Measurements from ENCODE around the gene SLC4A4. TPM values are rescaled to one million over a fixed set of nuclear protein-coding genes. Genes with fewer than 3 reads are reported as not detected.

Gene SLC4A4
- total RNA-seq, 1 experiment from 2014 or later: 0.92 TPM

DNA sequence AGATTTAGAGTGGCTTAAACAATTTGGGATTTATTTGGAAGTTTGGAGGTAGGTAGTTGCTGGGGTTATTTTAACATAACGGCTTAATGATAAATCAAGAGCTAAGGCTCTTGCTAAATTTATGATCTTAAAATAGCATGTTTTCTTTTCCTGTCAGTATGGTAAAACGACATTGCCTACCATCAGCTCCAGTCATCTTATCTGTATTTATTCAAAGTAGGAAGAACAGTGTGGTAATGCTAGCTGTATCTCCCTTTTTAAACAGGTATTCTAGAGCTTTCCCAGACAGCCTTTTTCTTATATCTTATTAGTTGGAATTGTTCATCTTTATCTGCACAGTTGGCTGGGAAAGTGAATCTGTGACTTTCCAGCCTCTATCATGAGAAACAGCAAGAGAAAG lies 110.2 kb downstream of the SLC4A4 start:
- H3K4me1 ChIP-seq (ENCODE audit: insufficient read depth, low read length): no peaks in the 10 kb centered on the region
- no peak for DNase-seq

More for the DNA sequence above, 110.2 kb downstream of the SLC4A4 start:
- H3K4ac ChIP-seq (ENCODE audit: low read depth, low read length): no peak overlapping the region
- no peaks in the 10 kb centered on the region for H3K9me3 ChIP-seq (ENCODE audit: control insufficient read depth, low read depth, low read length)
- no peaks in the 10 kb centered on the region for H3K79me1 ChIP-seq (ENCODE audit: insufficient read depth, low read depth, low read length, poor library complexity, severe bottlenecking)
- H3K9me3 Mint-ChIP-seq: no peaks in the 10 kb centered on the region
- H4K20me1 ChIP-seq (ENCODE audit: control insufficient read depth, insufficient read depth, insufficient read length): no peaks in the 10 kb centered on the region
- H3K14ac ChIP-seq (ENCODE audit: insufficient read depth, low read length): no peak overlapping the region
- H3K4me3 Mint-ChIP-seq: no peak overlapping the region
- no peaks in the 10 kb centered on the region for H3K36me3 Mint-ChIP-seq (ENCODE audit: insufficient read depth in 1 of 3, low read depth in 3 of 3)
- H3K27ac ChIP-seq (ENCODE audit: insufficient read length, low read depth, low read length): no peak overlapping the region
- H3K9ac ChIP-seq (ENCODE audit: extremely low read depth, insufficient read length, low read length): no peak overlapping the region
- no peak overlapping the region for H2BK5ac ChIP-seq (ENCODE audit: insufficient read length, low read length)
- WGBS (ENCODE audit: extremely low coverage, insufficient read length, low lambda C conversion rate): no CpG with 5 or more reads among the region's 2 CpGs
- no peaks in the 10 kb centered on the region for H3K27me3 Mint-ChIP-seq (ENCODE audit: low read depth)
- no peak overlapping the region for H4K5ac ChIP-seq (ENCODE audit: insufficient read length, low read depth, low read length)
- H2AK5ac ChIP-seq (ENCODE audit: insufficient read length, low read length): no peak overlapping the region
- H2BK12ac ChIP-seq (ENCODE audit: insufficient read length, low read depth, low read length): no peak overlapping the region
- H3K56ac ChIP-seq (ENCODE audit: insufficient read length, low read depth, low read length): no peak overlapping the region
- H2BK15ac ChIP-seq (ENCODE audit: low read depth, low read length): no peak overlapping the region
- no peak overlapping the region for H4K91ac ChIP-seq (ENCODE audit: insufficient read length, low read depth, low read length)
- TF ChIP-seq CTCF (conservative IDR thresholded peaks at IDR 0.05): no peak
- H2BK120ac ChIP-seq (ENCODE audit: low read depth, low read length, poor library complexity, severe bottlenecking): no peak overlapping the region
- H3K23me2 ChIP-seq (ENCODE audit: insufficient read length, low read depth, low read length, poor library complexity, severe bottlenecking): no peaks in the 10 kb centered on the region
- no peak overlapping the region for H3T11ph ChIP-seq (ENCODE audit: low read length)
- H3K27ac Mint-ChIP-seq: no peak overlapping the region
- no peak overlapping the region for H3K4me2 ChIP-seq (ENCODE audit: insufficient read depth, insufficient read length, low read length)
- H3K79me2 ChIP-seq (ENCODE audit: insufficient read depth, low read length): no peaks in the 10 kb centered on the region
- H3K27me3 ChIP-seq (ENCODE audit: insufficient read depth, low read length): no peaks in the 10 kb centered on the region
- no peak overlapping the region for H3K23ac ChIP-seq (ENCODE audit: insufficient read length, low read depth, low read length)
- no peak overlapping the region for H2BK20ac ChIP-seq (ENCODE audit: low read depth, low read length, poor library complexity, severe bottlenecking)
- H3K4me1 Mint-ChIP-seq: no peaks in the 10 kb centered on the region
- H4K8ac ChIP-seq (replicated peaks; ENCODE audit: insufficient read length, low read depth, low read length): no peak overlapping the region
- H2AFZ ChIP-seq (ENCODE audit: low read length): no peak overlapping the region
- H3K18ac ChIP-seq (ENCODE audit: insufficient read length, low read depth, low read length): no peak overlapping the region

Data from H9 (cell line).